ENCODE measurements around the gene DLX1.

DNA sequence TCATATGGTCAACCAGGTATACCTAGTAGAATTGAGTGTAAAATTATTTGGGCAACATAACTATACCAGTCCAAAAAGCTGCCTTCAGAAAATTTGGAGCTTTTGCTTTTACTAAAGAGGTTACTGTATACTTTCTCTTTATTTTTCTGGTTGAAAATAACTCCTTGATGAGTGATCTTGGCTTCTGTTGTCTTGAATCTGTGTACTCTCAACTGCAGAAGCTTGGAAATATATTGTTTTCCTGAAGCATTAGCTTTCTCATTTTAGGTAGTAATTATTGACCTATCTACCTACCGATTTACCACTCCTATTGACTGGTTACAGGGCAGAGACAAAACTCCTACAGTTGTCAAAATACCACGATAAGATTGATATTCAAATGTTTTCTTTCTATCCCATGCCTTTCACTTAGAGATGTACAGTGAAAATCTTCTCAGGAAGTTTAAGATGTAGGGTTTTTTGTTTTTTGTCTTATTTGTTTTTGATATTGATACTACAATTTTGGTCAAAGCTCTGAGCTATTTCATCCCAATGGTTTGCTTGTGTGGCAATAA is 35.7 kb upstream of the DLX1 start:
- TF ChIP-seq EZH2 (IDR thresholded peaks at IDR 0.05; ENCODE audit: insufficient read depth, poor library complexity, severe bottlenecking) (no peak), EZH2phosphoT487 (IDR thresholded peaks at IDR 0.05; ENCODE audit: insufficient read depth, low read depth) (no peak)

Measured in GM23248 (cell line).